Neural cell (in vitro differentiated cells): ENCODE measurements around the gene PHF21B. TPM values are rescaled to one million over a fixed set of nuclear protein-coding genes. Genes with fewer than 3 reads are reported as not detected.

Experiments used
- H2AFZ ChIP-seq: fragments of 200-600, 300-800 bp; sonication (generic), shearing (Covaris generic); 2 replicates; pipeline ENCODE4 v1.6.0; 2014; ENCODE audit warnings: low read depth, mild to moderate bottlenecking, antibody characterized with exemption, low read length, moderate library complexity
- H3F3A ChIP-seq: fragments of 200-600 bp; shearing (Covaris generic); 2 replicates; pipeline ENCODE4 v1.6.1; 2016; ENCODE audit warnings: mild to moderate bottlenecking, moderate library complexity, mixed read lengths, antibody characterized with exemption, low read length; ENCODE audit not compliant: insufficient read depth, poor library complexity, severe bottlenecking
- H3K27ac ChIP-seq: fragments of 200-600, 300-800 bp; sonication (generic), shearing (Covaris generic); 2 replicates; pipeline ENCODE4 v1.5.1; 2014; ENCODE audit warnings: mild to moderate bottlenecking, low read length, moderate library complexity
- H3K27me3 ChIP-seq: fragments of 300-800, 200-600 bp; sonication (generic), shearing (Covaris generic); 2 replicates; pipeline ENCODE4 v1.6.0; 2014; ENCODE audit warnings: mild to moderate bottlenecking, low read depth, low read length, moderate library complexity; ENCODE audit not compliant: insufficient read depth
- H3K36me3 ChIP-seq: fragments of 300-800, 200-600 bp; sonication (generic), shearing (Covaris generic); 2 replicates; pipeline ENCODE4 v1.5.1; 2014; ENCODE audit warnings: mild to moderate bottlenecking, antibody characterized with exemption, low read length, moderate library complexity; ENCODE audit not compliant: insufficient read depth
- H3K4me2 ChIP-seq: fragments of 300-800, 200-600 bp; sonication (generic), shearing (Covaris generic); 2 replicates; pipeline ENCODE4 v1.6.0; 2014; ENCODE audit warnings: mild to moderate bottlenecking, low read length
- H3K4me3 ChIP-seq: fragments of 300-800, 200-600 bp; sonication (generic), shearing (Covaris generic); 2 replicates; pipeline ENCODE4 v1.5.1; 2014; ENCODE audit warnings: mild to moderate bottlenecking, low read length, moderate library complexity
- H3K79me2 ChIP-seq: fragments of 200-600 bp; shearing (Covaris generic); replicated peaks from 2 replicates; pipeline ENCODE4 v1.6.0; 2014; ENCODE audit warnings: mild to moderate bottlenecking, low read length, moderate library complexity; ENCODE audit not compliant: insufficient read depth
- H3K9ac ChIP-seq: fragments of 300-800, 200-600 bp; sonication (generic), shearing (Covaris generic); 2 replicates; pipeline ENCODE4 v1.6.1; 2016; ENCODE audit warnings: mild to moderate bottlenecking, low read length, mixed read lengths
- H3K9me2 ChIP-seq: fragments of 200-600 bp; shearing (Covaris generic); 2 replicates; pipeline ENCODE4 v1.6.1; 2016; ENCODE audit warnings: mild to moderate bottlenecking, low read length, mixed read lengths; ENCODE audit not compliant: insufficient read depth
- H3K9me3 ChIP-seq: fragments of 200-600, 300-800 bp; sonication (generic), shearing (Covaris generic); 2 replicates; pipeline ENCODE4 v1.6.1; 2016; ENCODE audit warnings: mild to moderate bottlenecking, mixed run types, low read length, moderate library complexity, mixed read lengths
- H4K20me1 ChIP-seq: fragments of 200-600 bp; shearing (Covaris generic); 2 replicates; pipeline ENCODE4 v1.6.1; 2016; ENCODE audit warnings: mild to moderate bottlenecking, mixed run types; ENCODE audit not compliant: insufficient read depth
- CTCF ChIP-seq: fragments of 450-650 bp; IDR thresholded peaks from 2 replicates; pipeline ENCODE4 v1.5.1; 2014; ENCODE audit warnings: antibody characterized with exemption, mild to moderate bottlenecking, moderate library complexity; ENCODE audit not compliant: poor library complexity, severe bottlenecking
- EP300 ChIP-seq: fragments of 450-650 bp; conservative IDR thresholded peaks from 2 replicates; pipeline ENCODE4 v1.6.1; 2014; ENCODE audit warnings: antibody characterized with exemption, mild to moderate bottlenecking, moderate library complexity; ENCODE audit not compliant: poor library complexity, severe bottlenecking
- EZH2 ChIP-seq: fragments of 200-600, 300-800 bp; shearing (Covaris generic), sonication (generic); IDR thresholded peaks from 2 replicates; pipeline ENCODE4 v1.6.1; 2014; ENCODE audit warnings: antibody characterized with exemption, low read length, borderline replicate concordance, mild to moderate bottlenecking; ENCODE audit not compliant: insufficient read depth, poor library complexity, severe bottlenecking
- MXI1 ChIP-seq: fragments of 450-650 bp; conservative IDR thresholded peaks from 2 replicates; pipeline ENCODE4 v1.6.1; 2014; ENCODE audit warnings: antibody characterized with exemption, mild to moderate bottlenecking; ENCODE audit not compliant: poor library complexity, severe bottlenecking
- POLR2AphosphoS5 ChIP-seq: IDR thresholded peaks from 2 replicates; pipeline ENCODE4 v1.6.1; 2012
- RAD21 ChIP-seq: fragments of 450-650 bp; conservative IDR thresholded peaks from 2 replicates; pipeline ENCODE4 v1.6.1; 2014; ENCODE audit warnings: antibody characterized with exemption, mild to moderate bottlenecking, moderate library complexity
- REST ChIP-seq: IDR thresholded peaks from 2 replicates; pipeline ENCODE4 v1.6.1; 2012; ENCODE audit warnings: borderline replicate concordance
- SMC3 ChIP-seq: fragments of 450-650 bp; conservative IDR thresholded peaks from 2 replicates; pipeline ENCODE4 v1.6.1; 2014; ENCODE audit warnings: antibody characterized with exemption, mild to moderate bottlenecking, moderate library complexity; ENCODE audit not compliant: poor library complexity
- TAF1 ChIP-seq: IDR thresholded peaks from 2 replicates; pipeline ENCODE4 v1.6.1; 2012; ENCODE audit warnings: low read depth
- polyA plus RNA-seq: library from polyadenylated mRNA; depleted of rRNA; stranded (reverse); fragments of >200 nt; gene quantifications from 2 replicates; pipeline ENCODE4 v1.2.3, GENCODE V29; 2014

Gene PHF21B
- polyA plus RNA-seq, 1 donor from 2014 or later = 49.5 TPM

- Histone ChIP-seq H3K9me2 (no peaks in the 10 kb centered on the region), H2AFZ (no peak overlapping the region), H3K27ac (no peak overlapping the region), H3K9me3 (no peaks in the 10 kb centered on the region), H3K4me3 (no peak overlapping the region), H3K27me3 (no peaks in the 10 kb centered on the region), H3K4me2 (no peak overlapping the region), H4K20me1 (no peaks in the 10 kb centered on the region), H3K79me2 (peaks cover 84% of the 10 kb centered on the region), H3F3A (no peaks in the 10 kb centered on the region), H3K36me3 (no peaks in the 10 kb centered on the region), H3K9ac (no peak overlapping the region)
- TF ChIP-seq POLR2AphosphoS5 (no peak), SMC3 (no peak), EZH2 (no peak), TAF1 (no peak), REST (no peak), RAD21 (no peak), CTCF (no peak), EP300 (no peak), MXI1 (no peak)
Measured at GRCh38 chr22:44982445-44982844, 27.4 kb downstream of the PHF21B start.

GRCh38 chr22:44981857-44982256, 27.9 kb downstream of the PHF21B start:
- no peaks in the 10 kb centered on the region for H3K36me3 ChIP-seq
- TF ChIP-seq TAF1 (no peak), EZH2 (no peak)
- H3K79me2 ChIP-seq = peaks cover 78% of the 10 kb centered on the region
- no peak overlapping the region for H3K27ac ChIP-seq
- no peaks in the 10 kb centered on the region for H4K20me1 ChIP-seq
- no peaks in the 10 kb centered on the region for H3K9me3 ChIP-seq
- H3K27me3 ChIP-seq = no peaks in the 10 kb centered on the region
- H2AFZ ChIP-seq = no peak overlapping the region
- H3K9me2 ChIP-seq = no peaks in the 10 kb centered on the region
- H3K4me3 ChIP-seq = no peak overlapping the region
- H3K9ac ChIP-seq = no peak overlapping the region
- no peaks in the 10 kb centered on the region for H3F3A ChIP-seq
- H3K4me2 ChIP-seq = no peak overlapping the region

GRCh38 chr22:44979154-44979553, 30.7 kb downstream of the PHF21B start:
- Histone ChIP-seq H3K27me3 (no peaks in the 10 kb centered on the region), H3K4me2 (no peak overlapping the region), H2AFZ (no peak overlapping the region), H4K20me1 (no peaks in the 10 kb centered on the region), H3K9ac (no peak overlapping the region), H3F3A (no peaks in the 10 kb centered on the region), H3K9me3 (no peaks in the 10 kb centered on the region), H3K27ac (no peak overlapping the region), H3K4me3 (no peak overlapping the region), H3K36me3 (no peaks in the 10 kb centered on the region), H3K79me2 (peaks cover 75% of the 10 kb centered on the region), H3K9me2 (no peaks in the 10 kb centered on the region)
- TF ChIP-seq POLR2AphosphoS5 (no peak), SMC3 (no peak), REST (no peak), CTCF (no peak), RAD21 (no peak), MXI1 (no peak), TAF1 (no peak), EZH2 (no peak), EP300 (no peak)
